Left renal cortex interstitium (tissue), 4 donors: Measurements from ENCODE around the gene ABHD17A. TPM values are rescaled to one million over a fixed set of nuclear protein-coding genes. Genes with fewer than 3 reads are reported as not detected.
"Not testable (repeated sequence)": the region's sequence is repeated elsewhere in the genome, so short reads cannot be mapped to it uniquely, and the experiment has no call there.

Source experiments
- DNase-seq, 4 donors: peaks; one replicate each; pipeline ENCODE4 v3.0.0-alpha.2; 2013; ENCODE audit warnings: low read depth in 4 of 4, low spot score in 2 of 4, missing footprints in 1 of 4
- polyA plus RNA-seq, 4 donors: library from polyadenylated mRNA; unstranded; fragments of 120-200 nt; gene quantifications; one replicate each; pipeline ENCODE4 v1.2.1, GENCODE V29; 2013; ENCODE audit not compliant: insufficient read length in 4 of 4

The ABHD17A gene
- polyA plus RNA-seq, 4 donors, result 32.5 to 69.4 (median 56.9) TPM

DNA sequence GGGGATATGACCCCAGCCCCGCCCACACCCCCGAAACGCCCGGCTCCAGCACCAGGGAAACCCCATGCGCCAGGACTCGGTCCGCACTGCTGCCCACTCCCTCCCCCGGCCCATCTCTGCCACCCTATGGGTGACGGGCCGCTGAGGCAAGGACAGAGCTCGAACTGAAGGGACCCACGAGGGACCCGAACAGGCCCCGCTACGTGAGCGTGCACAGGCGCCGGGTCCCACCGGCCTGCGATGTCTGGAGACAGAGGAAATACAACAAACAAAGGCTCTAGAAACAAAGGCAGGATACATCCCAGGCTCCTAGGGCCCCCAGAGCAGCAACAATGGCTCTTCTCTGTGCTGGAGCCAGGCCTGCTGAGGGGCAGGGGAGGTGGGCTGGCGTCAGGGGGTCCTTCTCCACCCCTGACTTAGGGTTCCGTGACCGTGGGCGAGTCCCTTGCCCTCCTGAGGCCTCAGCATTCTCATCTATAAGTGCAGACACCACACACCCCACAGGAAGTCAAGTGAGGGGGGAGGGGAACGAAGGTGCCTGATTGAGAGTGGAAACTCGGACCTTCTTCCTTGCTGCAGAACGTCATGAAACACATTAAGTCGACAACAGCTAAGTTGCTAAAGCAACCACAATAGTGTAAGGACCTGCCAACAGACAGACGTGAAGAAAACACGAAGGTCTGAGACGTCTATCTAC lies 3.1 kb downstream of the ABHD17A start:
- DNase-seq, result no peak

DNA sequence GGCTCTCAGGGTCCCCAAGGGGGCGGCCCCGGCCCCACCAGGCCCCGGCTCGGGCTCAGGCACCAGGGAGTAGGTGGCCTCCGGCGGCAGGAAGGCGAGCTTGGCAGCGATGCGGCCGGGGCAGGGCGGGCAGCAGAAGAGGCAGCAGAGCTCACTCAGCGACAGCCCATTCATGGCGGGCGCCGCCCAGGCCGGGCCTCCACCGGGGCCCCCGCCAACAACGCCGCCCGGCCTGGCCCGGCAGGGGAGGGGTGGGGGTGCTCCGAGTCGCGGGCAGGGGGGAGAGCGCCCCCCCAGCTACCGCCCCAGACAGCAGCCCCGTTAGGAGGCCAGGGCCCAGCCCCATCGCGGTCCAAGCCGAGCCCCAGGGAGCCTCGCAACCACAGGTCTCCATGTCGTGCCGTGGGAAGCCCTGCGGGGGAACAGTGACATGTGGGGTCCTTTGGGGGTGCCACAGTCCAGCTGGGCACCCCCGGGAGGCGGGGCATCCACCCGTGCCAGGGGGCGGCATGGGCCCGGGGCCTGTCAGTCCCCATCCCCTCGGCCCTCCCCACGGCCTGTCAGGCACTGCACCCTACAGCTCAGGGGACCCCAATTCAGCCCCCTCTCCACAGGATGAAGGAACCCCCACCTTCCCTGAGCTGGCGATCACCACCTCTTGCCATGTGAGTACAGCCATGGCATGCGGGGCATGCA lies 3.8 kb downstream of the ABHD17A start:
- DNase-seq, result not testable (repeated sequence)

DNA sequence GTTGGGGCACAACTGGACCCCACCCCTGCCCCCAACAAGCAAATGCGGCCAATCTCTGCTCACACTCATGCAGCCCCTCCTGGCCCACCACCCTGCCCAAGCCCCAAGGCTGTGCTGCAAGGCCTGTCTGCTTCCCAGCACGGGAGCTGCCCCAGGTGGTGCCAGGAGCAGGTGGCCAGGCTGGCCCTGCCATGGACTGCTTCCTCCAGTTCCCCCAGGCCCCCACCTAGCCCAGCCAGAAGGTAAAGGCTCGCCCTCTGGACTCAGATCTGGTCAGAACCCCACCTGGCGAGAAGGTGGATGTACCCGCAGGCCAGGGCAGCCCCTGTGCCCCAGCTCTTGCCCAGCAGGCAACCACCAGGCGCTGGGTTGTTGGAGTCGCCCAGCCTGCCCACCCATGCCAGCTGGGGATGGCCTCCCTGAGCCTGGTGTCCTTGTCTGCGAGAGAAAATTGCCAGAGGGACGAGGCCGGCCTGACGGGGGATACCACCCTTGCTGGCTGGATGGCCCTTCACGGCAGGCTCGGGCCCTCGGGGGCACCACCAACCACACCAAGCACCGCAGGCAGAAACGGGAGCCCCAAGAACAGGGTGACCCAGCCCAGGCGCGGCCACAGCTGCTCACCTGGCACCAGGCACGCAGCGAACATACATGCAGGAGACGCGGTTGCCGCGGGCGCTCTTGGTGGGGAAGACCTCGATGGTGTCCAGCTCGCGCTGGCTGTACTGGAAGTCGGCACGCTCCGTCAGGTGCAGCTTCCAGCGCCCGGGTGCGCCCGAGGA lies 4.5 kb downstream of the ABHD17A start:
- DNase-seq, result no peak

DNA sequence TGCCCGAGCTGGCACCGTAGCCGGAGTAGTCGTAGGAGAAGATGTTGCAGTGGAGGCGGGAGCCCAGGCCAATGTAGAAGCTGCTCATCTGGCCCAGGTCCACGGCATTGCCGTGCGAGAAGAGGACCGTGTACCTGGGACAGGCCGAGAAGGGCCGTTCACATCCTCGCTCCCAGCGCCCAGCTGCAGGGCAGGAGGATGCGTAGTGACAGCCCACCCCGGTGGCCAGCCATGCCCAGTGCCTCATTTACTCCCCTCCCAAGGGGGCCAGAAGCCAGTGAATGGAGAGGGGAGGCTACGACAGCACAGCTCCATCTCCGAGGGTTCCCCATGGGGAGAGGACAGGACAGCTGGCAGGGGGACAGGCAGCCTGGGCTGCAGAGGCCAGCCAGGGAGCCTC lies 5.3 kb downstream of the ABHD17A start:
- DNase-seq, result not testable (repeated sequence)

DNA sequence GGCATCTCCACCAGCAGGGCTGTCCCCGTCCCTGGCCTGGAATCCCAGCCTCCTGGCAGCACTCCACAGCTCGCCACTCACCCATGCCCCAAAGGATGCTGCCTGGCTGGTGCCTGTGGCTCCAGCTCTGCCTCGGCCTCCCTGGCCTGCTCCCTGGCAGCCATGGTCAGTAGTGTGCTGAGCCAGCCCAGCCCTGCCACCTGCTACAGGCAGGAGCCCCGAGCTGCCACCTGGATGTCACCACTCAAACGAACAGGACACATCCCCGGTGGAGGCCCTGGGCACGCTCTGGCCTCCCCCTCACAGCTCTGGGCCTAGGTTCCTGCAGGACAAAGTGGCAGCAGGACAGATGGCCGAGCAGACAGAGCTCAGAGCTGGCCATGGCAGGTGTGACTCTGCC lies 6.7 kb downstream of the ABHD17A start:
- DNase-seq, result not testable (repeated sequence)

DNA sequence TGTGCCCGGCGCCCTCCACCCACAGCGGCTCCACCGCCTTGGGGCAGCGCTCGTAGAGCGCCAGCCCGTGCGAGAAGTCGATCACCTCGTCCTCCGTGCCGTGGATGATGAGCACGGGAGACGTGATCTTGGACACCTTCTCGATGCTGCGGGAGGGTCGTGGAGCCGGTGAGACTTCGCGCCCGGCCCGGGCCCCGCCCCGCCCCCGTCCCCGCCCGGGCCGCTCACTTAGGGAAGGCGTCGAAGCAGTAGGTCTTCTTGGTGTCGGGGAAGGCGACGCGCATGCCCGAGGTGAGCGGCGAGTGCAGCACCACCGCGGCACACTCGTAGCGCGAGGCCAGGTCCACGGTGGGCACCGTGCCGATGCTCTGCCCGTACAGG lies 8.0 kb downstream of the ABHD17A start:
- DNase-seq, result not testable (repeated sequence)

DNA sequence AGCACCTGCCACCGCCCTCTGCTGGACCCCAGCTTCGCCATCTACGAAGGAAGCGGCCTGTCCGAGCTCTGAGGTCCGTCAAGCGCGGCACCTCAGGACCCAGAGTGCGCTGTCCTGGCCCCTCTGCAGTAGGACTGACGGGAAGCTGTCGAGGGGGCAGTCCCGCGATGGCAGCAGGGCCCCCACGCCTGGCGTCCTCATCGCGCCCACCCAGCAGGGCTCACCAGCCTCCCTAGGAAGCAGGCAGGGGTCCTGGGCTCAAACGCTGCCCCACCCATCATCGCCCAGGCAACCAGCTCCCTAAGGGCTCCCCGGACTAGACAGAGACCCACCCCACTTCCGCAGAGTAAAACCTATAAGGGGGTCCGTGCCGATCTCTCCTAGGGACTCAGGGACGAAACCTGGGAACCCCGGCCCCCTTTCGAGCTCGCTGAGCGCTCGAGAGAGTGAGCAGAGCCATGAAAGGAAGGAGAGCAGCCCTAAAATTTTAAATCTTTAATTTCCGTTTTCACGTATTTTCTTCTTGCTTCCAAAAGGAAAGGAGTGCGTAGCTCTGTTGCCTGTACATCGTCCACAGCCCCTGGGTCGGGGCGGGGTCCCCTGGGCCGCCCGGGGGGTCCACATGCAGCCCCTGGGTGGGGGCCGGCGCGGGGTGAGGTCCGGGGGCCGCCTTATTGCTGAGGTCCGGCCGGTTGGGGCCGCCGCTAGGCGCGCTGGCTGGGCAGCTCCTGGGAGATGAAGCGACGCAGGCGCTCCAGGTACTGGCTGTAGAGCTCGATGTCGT lies 8.6 kb downstream of the ABHD17A start:
- not testable (repeated sequence) for DNase-seq

DNA sequence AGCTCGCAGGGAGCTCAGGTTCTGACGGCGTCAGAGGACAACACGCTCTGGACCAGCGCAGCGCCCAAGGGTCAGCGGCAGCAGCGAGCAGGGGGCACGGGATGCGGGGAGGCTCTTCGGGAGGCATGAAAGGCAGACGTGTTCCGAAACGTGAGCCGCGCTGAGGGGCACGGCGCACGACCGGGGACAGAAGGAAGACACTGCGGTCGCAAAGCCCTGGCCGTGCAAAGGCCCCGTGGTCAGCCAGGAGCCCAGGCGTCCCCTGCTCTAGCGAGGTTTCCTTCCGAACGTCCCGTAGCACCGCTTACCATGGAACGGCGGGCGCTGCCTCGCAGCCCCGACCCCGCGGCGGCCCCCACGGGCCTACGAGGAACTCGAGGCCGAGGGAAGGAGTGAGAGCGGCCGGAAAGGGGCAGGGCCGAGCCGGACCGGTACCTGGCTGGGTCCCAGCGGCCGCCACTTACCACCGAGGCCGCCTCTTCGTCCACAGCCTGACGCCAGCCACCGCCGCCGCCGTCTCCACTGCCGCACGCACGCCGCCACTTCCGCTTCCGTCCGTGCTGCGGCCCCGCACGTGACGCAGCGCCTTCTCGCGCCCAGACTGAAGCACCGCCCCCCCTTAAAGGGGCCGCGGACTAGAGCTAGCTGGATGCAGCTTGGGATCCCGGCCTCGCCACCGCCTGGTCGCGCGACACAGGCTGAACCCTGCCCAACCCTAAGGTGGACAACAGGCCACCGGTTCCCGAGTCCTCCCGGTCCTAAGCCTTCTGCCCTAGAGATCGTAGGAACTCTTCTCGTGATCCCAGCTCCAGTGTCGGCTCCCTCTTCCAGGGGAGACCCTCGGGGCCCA lies 9.4 kb downstream of the ABHD17A start:
- DNase-seq, result peak in 1 of 4 donors; percentile 86

DNA sequence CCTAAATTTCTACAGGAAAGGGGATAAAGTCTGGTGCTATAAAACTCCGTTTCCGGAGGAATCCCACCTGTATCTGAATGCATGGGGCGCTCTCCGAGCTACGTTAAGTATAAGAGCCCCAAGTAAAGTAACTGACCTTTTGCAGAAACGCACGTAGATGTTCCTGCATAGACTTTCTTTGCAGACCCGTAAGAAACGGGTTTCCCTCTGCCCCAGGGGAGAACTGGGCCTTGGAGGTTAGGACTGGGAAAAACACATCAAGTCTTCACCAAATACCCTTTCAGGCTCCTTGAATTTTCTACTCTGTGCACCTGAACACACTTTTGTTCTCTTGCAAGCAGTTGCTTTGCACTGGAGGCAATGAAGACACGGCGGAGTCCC lies 10.0 kb downstream of the ABHD17A start:
- DNase-seq, result not testable (repeated sequence)

DNA sequence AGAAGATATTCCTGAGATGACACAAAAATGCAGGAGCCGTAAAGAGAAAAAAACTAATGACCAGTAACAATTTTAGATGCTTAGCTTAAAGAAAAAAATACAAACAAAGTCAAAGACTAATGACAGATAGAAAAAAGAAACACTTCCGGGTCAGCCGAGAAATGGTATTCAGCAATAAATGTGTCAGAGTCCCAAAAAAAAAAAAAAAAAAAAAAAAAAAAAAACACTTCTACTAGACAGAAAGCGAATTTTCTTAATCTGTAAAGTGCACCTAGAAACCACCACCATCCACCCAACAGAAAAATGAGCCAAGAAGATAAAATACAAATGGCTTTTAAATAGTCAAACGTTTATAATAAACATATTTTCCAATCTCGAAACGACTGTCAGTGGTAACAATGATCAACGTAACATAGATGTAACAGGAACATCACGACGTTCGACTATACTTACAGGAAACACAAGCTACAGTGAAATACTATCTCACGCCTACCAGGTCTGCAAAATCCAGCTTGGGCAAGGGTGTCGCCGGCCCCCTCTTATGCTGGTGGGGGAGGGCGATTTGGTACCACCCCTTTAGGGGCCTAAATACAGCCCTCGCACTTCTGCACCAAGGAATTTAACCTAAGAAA lies 10.6 kb downstream of the ABHD17A start:
- DNase-seq, result no peak

DNA sequence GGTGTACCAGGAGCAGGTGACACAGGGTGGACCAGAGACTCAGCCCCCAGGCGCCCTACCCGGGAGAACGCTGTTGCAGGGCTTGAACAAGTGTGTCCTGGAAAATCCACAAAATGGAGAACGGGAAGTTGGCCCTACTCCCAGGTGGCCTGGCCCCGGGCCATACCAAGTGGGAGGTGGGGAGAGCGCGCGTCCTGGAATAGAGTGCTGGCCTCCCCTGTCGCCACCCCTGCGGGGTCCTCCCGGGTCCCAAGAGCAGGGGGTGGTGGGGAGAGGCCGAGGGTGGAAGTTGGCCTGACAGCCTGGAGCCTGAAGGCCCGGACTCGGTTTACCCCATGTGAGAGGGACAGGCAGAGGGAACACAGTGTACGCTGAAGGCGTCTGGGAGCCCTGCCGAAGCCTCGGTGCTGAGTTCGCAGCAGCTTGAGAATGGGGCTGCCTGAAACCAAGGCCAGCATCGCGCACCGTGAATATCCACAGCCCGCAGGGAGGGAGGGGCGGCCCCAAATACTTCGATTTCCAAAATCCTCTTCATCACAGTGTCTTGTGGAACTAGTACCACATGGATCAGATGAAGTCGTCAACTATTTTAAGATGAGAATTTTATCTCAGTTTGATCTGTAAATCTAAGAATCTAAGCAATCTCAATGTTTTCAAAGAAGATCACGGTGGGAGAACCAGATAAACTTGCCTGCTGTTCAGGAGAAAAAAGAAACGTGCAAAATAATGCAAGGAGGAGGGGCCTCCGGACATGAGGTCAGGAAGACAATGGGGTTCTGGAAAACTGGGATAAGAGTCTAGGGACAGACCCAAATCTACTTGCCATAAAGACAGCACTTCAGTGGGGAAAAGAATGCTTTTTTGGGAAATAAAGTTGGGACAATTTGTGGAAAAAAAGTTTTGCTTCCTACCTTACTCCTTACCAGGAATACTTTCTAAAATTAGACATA lies 11.5 kb downstream of the ABHD17A start:
- no peak for DNase-seq

DNA sequence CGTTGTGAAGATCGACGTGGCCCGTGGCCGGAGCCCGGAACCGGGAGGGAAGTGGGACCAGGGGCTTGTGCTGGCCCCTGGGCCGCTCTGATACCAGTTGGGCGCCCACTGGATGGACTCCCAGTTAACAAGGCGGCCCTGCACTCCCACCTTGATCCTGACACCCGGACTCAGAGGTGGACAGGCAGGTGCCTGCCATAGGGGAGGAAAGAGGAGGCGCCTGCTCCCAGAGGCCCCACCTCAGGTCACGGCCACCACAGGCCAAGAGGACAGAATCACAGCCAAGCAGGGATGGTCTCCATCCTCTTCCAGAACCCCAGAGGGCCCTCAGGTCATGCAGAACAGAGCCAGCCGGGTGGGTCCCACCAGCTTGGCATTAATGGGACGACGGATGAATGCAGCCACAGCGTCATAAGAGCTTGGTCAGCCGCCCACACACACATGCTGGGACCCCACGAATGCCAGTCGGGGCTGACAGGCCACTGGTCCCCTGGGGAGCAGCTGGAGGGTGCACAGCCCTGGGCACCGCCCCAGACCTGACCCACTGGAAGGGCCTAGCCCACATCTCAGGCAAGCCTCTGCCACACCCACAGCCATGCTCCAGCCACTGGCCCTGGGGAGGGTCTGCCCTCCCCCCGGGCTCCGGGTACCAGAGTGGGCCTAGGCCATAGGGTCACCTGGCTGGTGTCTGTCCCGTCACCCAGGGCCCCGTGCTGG lies 12.3 kb downstream of the ABHD17A start:
- no peak for DNase-seq

DNA sequence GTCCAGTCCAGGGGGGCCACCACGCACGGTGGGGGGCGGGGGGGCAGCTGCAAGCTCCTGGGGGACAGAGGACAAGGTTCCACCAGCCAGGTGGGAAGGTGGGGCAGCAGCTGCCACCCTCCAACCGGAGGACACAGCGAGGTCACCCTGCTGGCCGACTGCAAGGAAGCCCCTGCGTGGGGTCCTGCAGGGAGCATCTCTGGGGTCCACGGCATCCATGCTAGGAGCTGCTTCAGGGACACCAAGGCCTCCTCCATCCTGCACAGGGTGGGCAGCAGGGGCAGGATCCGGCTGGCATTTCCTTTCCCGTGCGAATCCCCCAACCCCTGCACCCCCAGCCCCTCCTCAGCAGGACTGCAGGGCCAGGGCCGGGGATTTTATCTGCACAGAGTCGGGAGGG lies 13.7 kb downstream of the ABHD17A start:
- no peak for DNase-seq

DNA sequence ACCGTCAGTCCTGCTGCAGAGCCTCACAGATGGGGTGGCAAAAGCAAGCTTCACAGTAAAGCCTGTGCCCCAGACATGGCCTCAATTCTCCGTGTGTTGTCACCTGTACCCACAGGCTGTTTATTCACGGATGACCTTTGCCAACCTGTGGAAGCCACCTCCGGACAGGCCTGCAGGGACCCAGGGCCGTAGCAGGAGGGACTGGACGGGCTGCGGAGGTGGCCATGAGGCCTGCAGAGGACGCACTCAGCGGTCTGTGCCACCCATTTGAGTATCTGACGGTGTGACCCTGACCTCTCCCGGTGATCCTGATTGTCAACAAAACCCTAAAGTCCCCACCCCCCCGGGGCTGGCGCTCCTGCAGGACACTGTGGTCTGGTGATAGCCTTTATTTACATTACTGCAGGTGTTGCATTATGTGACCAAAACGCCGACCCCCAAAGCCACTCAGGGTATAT lies 14.1 kb downstream of the ABHD17A start:
- no peak for DNase-seq

DNA sequence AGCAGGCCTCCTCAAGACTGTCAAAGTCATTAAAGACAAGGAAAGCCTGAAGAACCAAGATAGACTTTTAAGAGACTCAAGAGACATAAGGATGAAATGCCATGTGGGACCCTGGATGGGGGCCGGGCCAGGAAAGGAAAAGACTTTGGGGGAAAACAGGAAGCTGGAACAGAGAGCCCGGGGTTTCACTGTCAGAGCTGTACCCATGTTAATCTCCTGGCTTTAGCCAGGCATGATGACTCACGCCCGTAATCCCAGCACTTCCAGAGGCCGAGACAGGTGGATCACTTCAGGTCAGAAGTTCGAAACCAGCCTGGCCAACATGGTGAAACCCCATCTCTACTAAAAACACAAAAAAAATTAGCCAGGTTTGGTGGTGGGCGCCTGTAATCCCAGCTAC lies 16.3 kb downstream of the ABHD17A start:
- DNase-seq, result no peak

DNA sequence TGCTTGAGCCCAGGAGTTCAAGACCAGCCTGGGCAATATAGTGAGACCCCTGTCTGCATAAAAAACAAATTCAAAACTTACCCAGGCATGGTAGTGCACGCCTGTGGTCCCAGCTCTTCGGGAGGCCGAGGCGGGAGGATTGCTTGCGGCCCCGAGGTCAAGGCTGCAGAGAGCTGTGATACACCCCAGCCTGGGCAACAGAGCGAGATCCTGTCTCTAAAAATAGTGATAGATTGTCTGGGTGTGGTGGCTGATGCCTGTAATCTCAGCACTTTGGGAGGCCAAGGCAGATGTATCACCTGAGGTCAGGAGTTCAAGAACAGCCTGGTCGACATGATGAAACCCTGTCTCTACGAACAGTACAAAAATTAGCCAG lies 18.0 kb downstream of the ABHD17A start:
- no peak for DNase-seq

DNA sequence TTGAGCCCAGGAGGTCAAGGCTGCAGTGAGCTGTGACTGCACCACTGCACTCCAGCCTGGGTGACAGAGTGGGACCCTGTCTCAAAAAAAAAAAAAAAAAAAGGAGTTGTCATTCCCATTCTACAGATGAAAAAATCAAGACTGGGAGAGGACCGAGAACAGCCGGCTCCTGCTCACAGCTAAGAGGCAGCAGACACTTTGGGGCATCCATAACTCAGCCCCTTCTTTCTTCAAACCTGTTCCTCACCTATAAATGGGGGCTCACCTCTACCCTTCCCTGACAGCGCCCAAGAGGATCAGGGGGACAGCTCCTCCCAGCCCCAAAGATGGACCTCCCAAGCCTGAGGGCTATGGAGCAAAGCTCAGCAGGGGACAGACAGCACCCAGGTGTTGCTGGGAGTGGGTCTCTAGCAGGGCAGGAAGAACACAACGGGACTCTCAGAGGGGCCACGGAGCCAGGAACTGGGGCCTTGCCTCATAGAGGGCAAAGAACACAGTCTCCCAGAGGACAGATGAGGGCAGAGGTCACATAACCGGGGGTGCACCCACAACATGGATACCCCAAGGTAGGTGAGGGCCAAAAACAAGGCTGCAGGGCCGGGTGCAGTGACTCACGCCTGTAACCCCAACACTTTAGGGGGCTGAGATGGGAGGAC lies 18.5 kb downstream of the ABHD17A start:
- DNase-seq, result no peak
